ENCODE results near the gene PHYHIPL.

PHYHIPL gene

DNA sequence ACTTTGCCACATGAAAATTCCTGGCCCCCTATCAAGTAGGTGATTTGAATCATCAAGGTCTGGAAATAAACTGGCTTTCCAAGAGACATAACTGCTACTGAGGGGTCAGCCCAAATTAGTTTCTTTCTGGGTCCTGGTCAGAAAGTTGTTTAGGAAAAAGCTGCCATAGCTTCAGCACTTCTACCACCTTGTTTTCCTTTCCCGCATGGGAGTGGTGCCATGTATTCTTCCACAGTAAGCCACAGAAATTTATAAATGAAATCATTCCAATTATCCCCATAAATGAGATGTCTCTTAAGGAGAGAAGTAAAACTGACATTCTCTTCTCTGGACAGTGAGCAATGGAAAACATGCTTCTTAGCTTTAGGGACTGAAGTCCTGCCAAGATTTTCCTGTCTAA lies 80.8 kb downstream of the PHYHIPL start:
- no peak overlapping the region for H3K27ac Mint-ChIP-seq

DNA sequence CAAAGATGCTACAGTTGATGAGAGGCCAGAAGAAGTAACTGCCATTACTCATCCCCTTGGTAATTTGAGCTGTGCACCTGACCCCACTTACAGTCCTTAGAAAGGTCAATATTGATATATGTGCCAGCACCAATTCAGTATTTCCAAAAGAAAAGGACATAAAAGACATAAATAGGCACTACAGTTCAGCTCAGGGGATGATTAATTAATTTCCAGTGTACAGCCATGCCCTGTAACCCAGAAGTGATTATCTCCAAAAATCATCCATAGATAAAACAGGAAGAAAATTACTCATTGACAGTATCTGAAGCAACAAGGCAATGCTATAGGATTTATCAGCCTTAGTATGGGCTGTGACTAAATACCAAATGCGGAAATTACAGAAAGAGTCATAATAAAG lies 82.4 kb downstream of the PHYHIPL start:
- no peaks in the 10 kb centered on the region for H3K36me3 Mint-ChIP-seq
- no peak for DNase-seq
- H3K27me3 Mint-ChIP-seq, result no peaks in the 10 kb centered on the region
- no peaks in the 10 kb centered on the region for H3K9me3 Mint-ChIP-seq
- no peaks in the 10 kb centered on the region for H3K4me1 Mint-ChIP-seq
- no peak overlapping the region for H3K27ac Mint-ChIP-seq
- CTCF ChIA-PET, result no interaction called here
- no peak overlapping the region for H3K4me3 Mint-ChIP-seq

More for the DNA sequence above, 80.8 kb downstream of the PHYHIPL start:
- Mint-ChIP-seq H3K4me1 (no peaks in the 10 kb centered on the region), H3K9me3 (no peaks in the 10 kb centered on the region), H3K36me3 (no peaks in the 10 kb centered on the region), H3K4me3 (no peak overlapping the region), H3K27me3 (no peaks in the 10 kb centered on the region)
- CTCF ChIA-PET, result no interaction called here
- DNase-seq, result no peak

DNA sequence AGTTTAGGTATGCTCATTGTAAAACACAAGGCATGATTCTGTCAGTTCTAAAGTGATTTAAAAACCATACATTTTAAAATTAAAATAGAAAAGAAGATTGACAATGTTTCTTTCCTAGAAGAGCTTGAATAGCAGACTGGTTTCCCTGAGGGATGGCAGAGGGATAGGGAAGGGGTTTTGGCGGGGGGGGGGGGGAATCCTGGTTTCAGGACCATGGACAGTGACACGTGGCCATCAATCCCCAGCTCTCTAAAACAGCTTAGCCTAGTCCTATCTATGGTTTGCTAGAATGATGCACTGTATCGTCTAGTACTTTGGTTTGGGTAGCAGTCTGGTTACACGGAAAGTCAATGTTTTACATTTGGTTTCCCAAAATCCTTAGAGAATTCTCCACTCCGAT lies 88.7 kb downstream of the PHYHIPL start:
- DNase-seq, result no peak
- Mint-ChIP-seq H3K27ac (no peak overlapping the region), H3K4me1 (no peaks in the 10 kb centered on the region), H3K9me3 (peaks cover 4% of the 10 kb centered on the region), H3K4me3 (no peak overlapping the region), H3K36me3 (no peaks in the 10 kb centered on the region), H3K27me3 (no peaks in the 10 kb centered on the region)
- CTCF ChIA-PET, result no interaction called here

DNA sequence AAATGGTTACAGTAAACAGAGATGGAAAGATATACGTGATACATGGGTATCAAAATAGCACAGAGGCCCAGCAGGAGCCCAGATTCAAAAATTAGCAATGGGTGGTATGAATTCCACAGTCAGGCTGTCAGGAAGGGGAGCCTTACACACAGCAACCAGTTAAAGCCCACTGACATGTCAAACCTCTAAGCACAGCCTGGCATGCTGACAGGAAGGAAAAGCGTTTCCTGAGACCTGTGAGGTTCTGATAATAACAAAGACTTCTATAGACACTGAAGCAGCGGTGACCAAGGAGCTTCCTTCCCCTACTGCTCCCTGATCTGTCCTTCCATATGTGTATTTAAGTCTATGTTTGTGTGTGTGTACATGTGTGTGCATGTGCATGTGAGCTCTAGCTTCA lies 89.9 kb downstream of the PHYHIPL start:
- Mint-ChIP-seq H3K9me3 (peaks cover 6% of the 10 kb centered on the region), H3K4me3 (no peak overlapping the region), H3K4me1 (no peaks in the 10 kb centered on the region), H3K27me3 (no peaks in the 10 kb centered on the region), H3K36me3 (no peaks in the 10 kb centered on the region), H3K27ac (no peak overlapping the region)
- no peak for DNase-seq
- CTCF ChIA-PET, result no interaction called here

DNA sequence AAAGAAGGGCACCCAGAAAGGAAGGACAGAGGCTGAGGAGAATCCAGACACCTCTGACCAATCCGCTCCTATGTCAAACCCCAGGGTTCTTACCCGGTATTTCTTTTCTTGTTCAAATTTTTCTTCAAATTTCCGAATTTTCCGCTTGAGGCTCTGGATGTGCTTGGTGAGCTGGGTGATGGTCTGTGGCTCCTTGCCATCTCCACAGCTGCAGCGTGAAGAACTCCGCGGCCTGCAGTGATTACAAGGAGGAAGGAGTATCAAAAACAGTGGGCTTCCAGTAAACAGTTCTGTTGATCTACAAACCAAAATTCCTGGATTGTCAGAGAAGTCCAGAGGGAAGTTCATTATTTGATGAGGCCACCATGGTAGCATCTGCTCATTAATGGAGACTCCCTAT lies 92.0 kb downstream of the PHYHIPL start:
- no peak overlapping the region for H3K27ac Mint-ChIP-seq

DNA sequence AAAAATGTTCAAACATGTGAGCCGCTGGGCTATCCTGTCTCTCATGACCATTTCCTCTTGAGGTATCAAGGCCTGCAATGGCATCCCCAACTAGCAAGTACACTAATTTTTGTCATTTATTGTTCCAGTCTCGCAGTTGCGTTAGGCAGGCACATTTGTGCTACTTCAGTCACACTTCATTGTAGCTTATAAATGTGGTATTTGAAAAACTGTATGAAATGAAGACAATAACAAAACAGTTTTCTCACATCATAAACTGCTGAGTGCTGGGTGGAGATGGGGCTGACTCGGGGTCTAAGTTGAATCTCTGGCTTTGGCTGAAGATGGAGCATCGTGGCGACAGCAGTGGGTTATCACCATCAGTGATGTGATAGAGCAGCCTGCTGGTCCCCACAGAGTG lies 93.2 kb downstream of the PHYHIPL start:
- Mint-ChIP-seq H3K27ac (no peak overlapping the region), H3K9me3 (peaks cover 6% of the 10 kb centered on the region), H3K27me3 (no peaks in the 10 kb centered on the region), H3K4me3 (no peak overlapping the region), H3K4me1 (no peaks in the 10 kb centered on the region), H3K36me3 (no peaks in the 10 kb centered on the region)
- DNase-seq, result no peak
- CTCF ChIA-PET, result interaction anchor here (0.6 kb wide), 1 partner anchor 524 kb away, joined by 4 read pairs; no protein-coding TSS in a partner anchor

More for the DNA sequence above, 92.0 kb downstream of the PHYHIPL start:
- Mint-ChIP-seq H3K4me3 (no peak overlapping the region), H3K36me3 (no peaks in the 10 kb centered on the region), H3K9me3 (peaks cover 6% of the 10 kb centered on the region), H3K4me1 (no peaks in the 10 kb centered on the region), H3K27me3 (no peaks in the 10 kb centered on the region)
- CTCF ChIA-PET, result no interaction called here
- no peak for DNase-seq

DNA sequence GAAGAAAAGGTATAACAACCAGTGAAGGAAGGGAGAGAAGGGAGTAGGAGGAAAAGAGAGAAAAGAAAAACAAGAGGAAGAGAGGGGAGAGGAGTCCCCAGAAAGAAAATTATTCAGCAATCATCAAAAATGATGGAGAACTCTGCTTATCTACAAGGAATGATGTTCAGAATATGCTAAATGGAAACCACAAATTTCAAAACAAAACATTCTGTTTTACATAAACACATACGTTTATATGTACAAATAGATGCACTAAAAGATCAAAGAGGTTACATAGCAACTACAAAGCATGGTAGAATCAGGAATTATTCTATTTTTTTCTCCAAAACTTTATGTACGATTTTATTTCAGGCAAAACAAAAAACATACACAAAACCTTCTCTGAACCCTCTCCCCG lies 94.0 kb downstream of the PHYHIPL start:
- no peak overlapping the region for H3K27ac Mint-ChIP-seq
- H3K27me3 Mint-ChIP-seq, result no peaks in the 10 kb centered on the region
- no peak overlapping the region for H3K4me3 Mint-ChIP-seq
- H3K9me3 Mint-ChIP-seq, result peaks cover 6% of the 10 kb centered on the region
- DNase-seq, result no peak
- no peaks in the 10 kb centered on the region for H3K36me3 Mint-ChIP-seq
- no peaks in the 10 kb centered on the region for H3K4me1 Mint-ChIP-seq
- CTCF ChIA-PET, result no interaction called here

DNA sequence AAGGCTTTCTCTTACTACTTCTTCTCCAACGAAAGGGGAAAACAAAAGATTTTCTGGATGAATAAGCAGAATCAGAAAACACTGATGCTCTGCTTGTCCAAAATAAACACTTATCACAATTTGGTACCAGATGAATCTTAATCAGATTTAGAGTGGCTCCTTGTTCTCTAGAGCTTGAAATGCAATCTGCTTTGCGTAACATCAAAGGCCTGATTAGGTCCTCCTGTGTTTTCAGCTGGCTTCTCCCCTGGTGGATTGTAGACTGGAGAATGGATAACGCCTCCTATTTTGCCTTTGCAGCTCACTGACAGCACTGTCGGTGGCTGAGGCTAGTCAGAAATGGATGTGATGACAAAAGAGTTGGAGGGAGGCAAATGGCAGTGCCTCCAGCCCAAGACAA lies 94.7 kb downstream of the PHYHIPL start:
- H3K9me3 Mint-ChIP-seq, result peaks cover 6% of the 10 kb centered on the region
- H3K27ac Mint-ChIP-seq, result no peak overlapping the region
- CTCF ChIA-PET, result no interaction called here
- H3K4me1 Mint-ChIP-seq, result no peaks in the 10 kb centered on the region
- no peaks in the 10 kb centered on the region for H3K27me3 Mint-ChIP-seq
- no peak overlapping the region for H3K4me3 Mint-ChIP-seq
- no peaks in the 10 kb centered on the region for H3K36me3 Mint-ChIP-seq
- DNase-seq, result no peak

DNA sequence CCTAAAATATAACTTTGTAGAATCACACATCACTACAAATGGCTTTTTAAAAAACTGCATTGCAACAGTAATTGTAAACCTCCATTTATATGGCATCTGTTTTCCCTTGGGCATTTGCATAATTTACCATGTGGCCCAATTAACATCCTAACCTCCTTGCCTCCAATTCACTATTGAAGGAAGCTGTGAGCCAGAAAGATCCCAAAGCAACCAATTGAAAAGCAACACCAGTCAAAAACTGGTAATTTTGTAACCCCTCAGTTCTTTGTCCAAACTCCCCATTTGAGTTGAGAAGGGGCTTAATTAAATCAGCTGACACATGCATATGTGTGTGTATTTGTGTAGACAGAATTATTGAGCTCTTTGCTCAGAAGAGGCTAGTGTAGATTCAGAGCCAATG lies 95.6 kb downstream of the PHYHIPL start:
- no peak for DNase-seq
- Mint-ChIP-seq H3K27ac (no peak overlapping the region), H3K9me3 (peaks cover 6% of the 10 kb centered on the region), H3K4me1 (no peaks in the 10 kb centered on the region), H3K27me3 (no peaks in the 10 kb centered on the region), H3K36me3 (no peaks in the 10 kb centered on the region), H3K4me3 (no peak overlapping the region)
- CTCF ChIA-PET, result no interaction called here

DNA sequence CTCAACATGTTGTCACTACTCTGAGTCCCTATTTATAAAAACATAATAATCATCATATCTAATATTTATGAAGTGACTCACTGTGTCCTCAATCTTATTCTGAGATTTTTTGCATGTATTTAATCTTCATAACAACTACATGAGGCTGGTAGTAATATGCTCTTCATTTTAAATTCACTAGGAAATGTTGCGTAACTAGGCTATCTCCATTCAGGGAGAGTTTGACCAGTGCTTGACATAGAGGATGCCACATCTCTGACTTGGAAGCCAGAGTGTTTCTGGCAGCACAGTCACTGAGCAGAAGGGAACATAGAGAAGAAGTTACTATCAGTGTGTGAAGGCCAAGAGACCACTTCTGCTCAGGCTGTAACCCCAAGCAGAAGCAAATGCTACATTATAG lies 97.0 kb downstream of the PHYHIPL start:
- no peak overlapping the region for H3K4me3 Mint-ChIP-seq
- no peaks in the 10 kb centered on the region for H3K36me3 Mint-ChIP-seq
- H3K4me1 Mint-ChIP-seq, result no peaks in the 10 kb centered on the region
- no peak overlapping the region for H3K27ac Mint-ChIP-seq
- DNase-seq, result no peak
- H3K9me3 Mint-ChIP-seq, result peaks cover 6% of the 10 kb centered on the region
- CTCF ChIA-PET, result no interaction called here
- no peaks in the 10 kb centered on the region for H3K27me3 Mint-ChIP-seq

DNA sequence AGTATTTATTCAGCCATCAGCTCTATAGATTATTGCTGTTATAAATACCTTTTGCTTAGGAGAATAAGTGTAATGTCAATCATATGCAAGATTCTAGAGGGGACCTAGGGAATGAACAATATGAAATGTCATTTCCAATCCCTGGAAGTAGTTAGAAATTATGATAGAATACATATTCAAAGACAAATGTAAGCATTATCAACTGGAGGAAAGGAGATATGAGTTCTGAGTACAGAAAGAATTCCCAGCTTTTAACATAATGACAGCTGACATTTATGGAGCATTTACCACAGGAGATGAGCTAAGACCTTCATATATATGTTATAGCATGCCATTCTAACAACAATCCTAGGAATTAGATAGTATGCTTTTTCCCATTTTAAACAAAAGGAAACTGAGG lies 99.7 kb downstream of the PHYHIPL start:
- Mint-ChIP-seq H3K4me3 (no peak overlapping the region), H3K9me3 (no peaks in the 10 kb centered on the region), H3K36me3 (no peaks in the 10 kb centered on the region), H3K27ac (no peak overlapping the region), H3K4me1 (no peaks in the 10 kb centered on the region), H3K27me3 (no peaks in the 10 kb centered on the region)
- DNase-seq, result no peak
- CTCF ChIA-PET, result no interaction called here

DNA sequence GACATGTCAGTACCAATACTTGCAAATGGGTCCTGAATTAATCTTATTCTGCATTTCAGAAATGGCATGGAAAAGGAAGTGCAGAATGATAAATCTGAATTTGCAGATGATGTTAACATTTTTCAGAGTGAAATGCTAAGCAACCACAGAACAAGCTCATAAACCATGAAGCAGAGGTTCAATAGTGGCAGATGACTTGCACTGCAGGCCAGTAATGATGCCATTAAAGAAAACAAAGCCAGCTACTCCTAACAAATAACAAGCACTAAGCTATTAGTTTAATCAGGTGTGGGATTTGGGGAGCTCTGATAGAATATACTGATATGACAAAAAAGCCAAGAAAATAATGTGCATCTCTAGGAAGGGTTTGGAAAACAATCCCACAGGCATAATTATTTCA lies 100.5 kb downstream of the PHYHIPL start:
- Mint-ChIP-seq H3K9me3 (no peaks in the 10 kb centered on the region), H3K27me3 (no peaks in the 10 kb centered on the region), H3K27ac (no peak overlapping the region), H3K36me3 (no peaks in the 10 kb centered on the region), H3K4me3 (no peak overlapping the region), H3K4me1 (no peaks in the 10 kb centered on the region)
- CTCF ChIA-PET, result no interaction called here
- DNase-seq, result no peak

DNA sequence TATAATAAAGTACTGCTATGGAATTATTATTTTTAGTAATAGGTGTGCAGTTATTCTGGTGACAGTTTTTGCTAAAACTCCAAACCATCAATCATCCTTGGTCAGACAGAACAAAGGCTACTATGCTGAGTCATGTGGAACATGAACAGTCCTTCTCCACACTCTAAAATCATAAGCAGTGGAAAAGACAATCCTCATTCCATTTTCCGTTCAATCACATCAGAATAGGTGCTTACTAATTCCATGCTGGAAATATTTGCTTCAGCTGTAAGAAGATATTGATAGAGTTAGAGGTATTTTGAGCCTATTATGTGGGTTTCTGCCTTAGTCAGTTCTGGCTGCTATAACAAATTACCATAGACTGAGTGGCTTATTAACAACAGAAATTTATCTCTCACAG lies 103.0 kb downstream of the PHYHIPL start:
- no peak for DNase-seq
- H3K36me3 Mint-ChIP-seq, result no peaks in the 10 kb centered on the region
- no peaks in the 10 kb centered on the region for H3K27me3 Mint-ChIP-seq
- CTCF ChIA-PET, result no interaction called here
- no peaks in the 10 kb centered on the region for H3K4me1 Mint-ChIP-seq
- no peak overlapping the region for H3K4me3 Mint-ChIP-seq
- H3K9me3 Mint-ChIP-seq, result no peaks in the 10 kb centered on the region
- H3K27ac Mint-ChIP-seq, result no peak overlapping the region

DNA sequence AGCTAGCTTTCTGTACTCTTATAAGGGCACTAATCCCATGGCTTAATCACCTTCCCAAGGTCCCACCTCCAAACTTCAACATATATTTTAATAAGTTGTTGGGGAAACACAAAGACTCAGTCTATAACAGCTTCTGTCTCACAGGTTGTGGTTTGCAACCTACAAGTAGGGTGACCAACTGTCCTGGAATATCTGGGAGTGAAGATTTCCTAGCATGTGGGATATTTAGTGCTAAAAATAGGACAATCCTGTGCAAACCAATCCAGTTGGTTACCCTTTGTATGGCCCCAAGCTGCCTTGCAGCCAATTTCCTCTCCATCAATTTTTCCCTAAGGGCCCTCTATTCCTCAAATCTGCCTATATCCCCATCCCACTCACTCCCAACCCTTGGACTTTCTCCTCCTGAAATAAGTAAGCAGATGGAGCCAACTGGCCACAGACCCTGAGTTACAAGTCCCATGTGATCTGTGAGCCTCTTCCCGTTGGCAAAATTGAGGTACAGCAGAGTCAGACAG lies 103.6 kb downstream of the PHYHIPL start:
- H3K4me3 Mint-ChIP-seq, result no peak overlapping the region
- no peaks in the 10 kb centered on the region for H3K4me1 Mint-ChIP-seq
- CTCF ChIA-PET, result no interaction called here
- H3K36me3 Mint-ChIP-seq, result no peaks in the 10 kb centered on the region
- no peaks in the 10 kb centered on the region for H3K9me3 Mint-ChIP-seq
- H3K27me3 Mint-ChIP-seq, result no peaks in the 10 kb centered on the region
- H3K27ac Mint-ChIP-seq, result no peak overlapping the region
- no peak for DNase-seq

DNA sequence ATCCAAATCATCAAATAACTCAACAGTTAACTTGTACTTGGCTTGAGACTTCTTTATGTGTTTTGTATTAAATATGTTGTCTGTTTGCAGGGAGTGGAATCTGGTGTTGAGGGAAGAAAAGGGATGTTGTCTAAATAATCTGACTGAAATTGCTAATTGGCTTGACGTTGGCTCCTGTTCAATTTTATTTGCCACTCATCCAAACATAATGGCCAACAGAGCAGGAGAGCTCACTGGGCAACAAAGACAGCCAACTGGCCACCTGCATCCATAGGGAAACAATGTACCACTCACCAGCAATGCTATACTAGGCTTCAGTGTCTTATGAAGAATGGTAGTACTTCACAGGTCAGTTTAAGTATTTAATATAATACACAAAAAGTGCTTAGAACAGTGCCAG lies 105.4 kb downstream of the PHYHIPL start:
- Mint-ChIP-seq H3K4me1 (no peaks in the 10 kb centered on the region), H3K36me3 (no peaks in the 10 kb centered on the region), H3K27ac (no peak overlapping the region), H3K9me3 (no peaks in the 10 kb centered on the region), H3K4me3 (no peak overlapping the region), H3K27me3 (no peaks in the 10 kb centered on the region)
- DNase-seq, result no peak
- CTCF ChIA-PET, result no interaction called here

DNA sequence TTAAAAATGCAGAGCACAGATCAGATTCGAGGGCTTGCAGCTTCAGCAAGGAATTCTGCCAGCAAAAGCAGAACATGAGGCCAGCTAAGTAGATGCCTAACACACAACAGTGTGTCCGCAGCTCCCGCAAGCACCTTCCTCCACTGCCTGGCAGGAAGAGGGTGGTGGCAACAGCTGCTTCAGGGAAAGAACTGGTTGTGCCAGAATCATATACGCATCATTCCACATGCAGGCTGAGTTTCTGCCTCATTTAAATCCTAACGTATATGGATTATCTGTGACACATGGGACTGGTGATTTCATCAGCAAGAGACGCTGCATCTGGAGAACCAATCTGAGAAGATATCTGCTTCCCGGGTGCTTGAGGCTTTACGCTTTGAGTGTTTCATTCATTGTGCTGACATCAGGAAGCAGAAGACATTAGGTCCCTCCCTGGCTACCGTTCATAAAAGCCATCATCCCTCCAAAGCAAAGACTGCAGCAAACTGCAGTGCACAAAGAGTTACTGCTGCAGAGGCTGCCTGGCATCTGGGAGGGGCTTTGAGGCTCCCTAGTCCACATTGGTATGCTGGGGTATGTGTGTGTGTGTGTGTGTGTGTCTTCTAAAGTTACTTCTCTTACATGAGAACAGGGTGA lies 107.1 kb downstream of the PHYHIPL start:
- Mint-ChIP-seq H3K27me3 (no peaks in the 10 kb centered on the region), H3K27ac (no peak overlapping the region), H3K36me3 (no peaks in the 10 kb centered on the region), H3K4me1 (no peaks in the 10 kb centered on the region), H3K9me3 (no peaks in the 10 kb centered on the region), H3K4me3 (no peak overlapping the region)
- CTCF ChIA-PET, result no interaction called here
- no peak for DNase-seq

All from activated naive CD4-positive, alpha-beta T cell treated with anti-CD3 and anti-CD28 coated beads, Interleukin-2, amount 10 ng/mL, durations not matched to agents 7 days and 5 days (primary cell).